Colonic mucosa (tissue), 4 donors: ENCODE results near the gene TOMM20L. TPM values are rescaled to one million over a fixed set of nuclear protein-coding genes. Genes with fewer than 3 reads are reported as not detected.

ENCODE experiments used
- DNase-seq: peaks from one replicate; pipeline ENCODE4 v3.0.0-alpha.2; 2020
- H3K27ac ChIP-seq: fragments of 200-600 bp; one replicate; pipeline ENCODE4 v1.8.0; 2021
- H3K27me3 ChIP-seq: fragments of 200-600 bp; one replicate; pipeline ENCODE4 v1.8.0; 2021
- H3K36me3 ChIP-seq: fragments of 200-600 bp; one replicate; pipeline ENCODE4 v1.8.0; 2021
- H3K4me1 ChIP-seq: fragments of 200-600 bp; one replicate; pipeline ENCODE4 v1.8.0; 2021; ENCODE audit warnings: mild to moderate bottlenecking
- H3K4me3 ChIP-seq: fragments of 200-600 bp; one replicate; pipeline ENCODE4 v1.8.0; 2021
- H3K9ac ChIP-seq, 2 donors: one replicate each; pipeline ENCODE4 v1.7.0; 2013; ENCODE audit warnings: control low read depth in 2 of 2, low read depth in 2 of 2, low read length in 2 of 2
- H3K9me3 ChIP-seq: fragments of 200-600 bp; one replicate; pipeline ENCODE4 v1.8.0; 2021
- CTCF ChIP-seq: fragments of 200-600 bp; IDR thresholded peaks from one replicate; pipeline ENCODE4 v1.8.0; 2022; ENCODE audit warnings: antibody characterized with exemption, mild to moderate bottlenecking
- intact Hi-C: fragments of 100-400 bp; cut with DNase I; formaldehyde crosslinking; loops from one replicate; pipeline ENCODE4 v1.14.1; 2022
- total RNA-seq, 2 donors: library from RNA; stranded (reverse); fragmentation: NEBNext Ultra II Directional in 1 of 2; extraction: Animal tissue kit (Norgen Biotek cat#: 25700) in 1 of 2; gene quantifications; one replicate each; pipeline ENCODE4 v1.2.1, GENCODE V29; 2021
- donor health status: healthy.
- donor health status: DM: no; HTN: no; CAD: no.
- donor health status: DM: no; HTN: no; CAD: no.

The TOMM20L gene
- total RNA-seq, 2 donors from 2014 or later, result not detected

DNA sequence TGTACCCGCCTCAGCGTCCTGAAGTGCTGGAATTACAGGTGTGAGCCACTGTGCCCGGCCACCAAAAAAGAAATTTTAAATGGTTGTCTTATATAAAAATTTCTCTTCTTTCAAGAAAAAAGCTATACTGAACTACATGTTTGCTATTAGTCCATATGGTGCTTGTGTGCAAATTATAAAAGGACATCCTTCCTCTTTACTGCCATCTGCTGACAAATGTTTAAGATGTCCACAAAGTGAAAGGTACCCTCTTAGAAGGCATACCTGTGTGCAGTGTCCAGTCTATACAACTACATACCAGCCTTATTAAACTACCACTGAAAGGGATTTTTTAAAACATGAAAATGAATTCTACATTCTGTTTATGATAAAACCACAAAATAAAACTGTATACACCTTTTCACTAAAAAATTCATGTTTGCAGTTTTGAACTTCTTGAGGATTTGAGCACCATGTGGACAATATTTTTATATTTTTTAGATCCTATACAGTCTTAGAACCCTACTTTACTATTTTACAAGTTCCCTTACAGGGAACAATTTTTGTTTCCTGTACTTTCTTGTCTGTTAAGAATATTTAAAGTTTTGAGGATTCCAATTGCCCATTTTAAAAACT lies 32.8 kb upstream of the TOMM20L start:
- intact Hi-C loops, result no loop called here
- Histone ChIP-seq H3K27ac (no peak overlapping the region), H3K27me3 (no peaks in the 10 kb centered on the region), H3K4me1 (no peaks in the 10 kb centered on the region), H3K9me3 (no peaks in the 10 kb centered on the region), H3K4me3 (no peak overlapping the region), H3K9ac (no peak overlapping the region), H3K36me3 (no peaks in the 10 kb centered on the region)
- no peak for DNase-seq
- peak; percentile 16 for TF ChIP-seq CTCF

DNA sequence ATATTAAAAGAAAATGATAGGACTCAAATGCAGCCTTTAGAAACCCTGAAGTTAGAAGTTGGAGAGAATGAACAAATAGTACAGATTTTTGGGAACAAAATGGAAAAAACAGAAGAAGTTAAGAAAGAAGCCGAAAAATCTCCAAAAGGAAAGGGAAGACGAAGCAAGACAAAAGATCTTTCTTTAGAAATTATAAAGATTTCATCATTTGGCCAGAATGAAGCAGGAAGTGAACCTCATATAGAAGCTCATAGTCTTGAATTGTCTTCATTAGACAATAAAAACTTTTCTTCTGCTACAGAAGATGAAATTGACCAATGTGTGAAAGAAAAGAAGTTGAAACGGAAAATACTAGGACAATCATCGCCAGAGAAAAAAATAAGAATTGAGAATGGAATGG lies 31.4 kb upstream of the TOMM20L start:
- Histone ChIP-seq H3K4me3 (no peak overlapping the region), H3K27ac (no peak overlapping the region), H3K36me3 (no peaks in the 10 kb centered on the region), H3K4me1 (no peaks in the 10 kb centered on the region), H3K9ac (no peak overlapping the region), H3K9me3 (no peaks in the 10 kb centered on the region), H3K27me3 (no peaks in the 10 kb centered on the region)
- no peak for TF ChIP-seq CTCF
- intact Hi-C loops, result no loop called here
- DNase-seq, result no peak

- Histone ChIP-seq H3K4me3 (no peak overlapping the region), H3K9ac (no peak overlapping the region), H3K36me3 (peaks cover 4% of the 10 kb centered on the region), H3K27ac (no peak overlapping the region), H3K9me3 (no peaks in the 10 kb centered on the region), H3K4me1 (no peaks in the 10 kb centered on the region), H3K27me3 (no peaks in the 10 kb centered on the region)
- DNase-seq, result peak; percentile 23
- intact Hi-C loops, result no loop called here
- TF ChIP-seq CTCF, result no peak
Measured at GRCh38 chr14:58367296-58367695, 28.4 kb upstream of the TOMM20L start.

DNA sequence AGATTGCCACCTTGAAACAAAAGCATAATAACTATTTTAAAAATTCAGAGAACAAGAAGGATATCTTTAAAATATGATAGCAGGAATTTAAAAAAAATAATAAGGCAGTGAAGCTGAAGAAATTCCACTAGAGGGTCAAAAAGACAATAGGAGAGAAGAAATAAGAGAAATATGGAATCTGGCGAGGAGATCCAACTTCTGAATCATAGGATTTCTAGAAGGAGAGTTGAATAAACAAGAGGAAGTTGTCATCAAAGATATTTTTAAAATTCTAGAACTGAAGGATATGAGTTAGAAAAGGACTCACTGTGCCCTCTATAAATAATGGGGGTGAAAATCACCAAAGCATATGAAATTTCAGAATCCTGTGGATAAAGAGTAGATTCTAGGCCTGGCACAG lies 26.8 kb upstream of the TOMM20L start:
- no peak for TF ChIP-seq CTCF
- Histone ChIP-seq H3K9me3 (no peaks in the 10 kb centered on the region), H3K4me1 (no peaks in the 10 kb centered on the region), H3K4me3 (no peak overlapping the region), H3K36me3 (peaks cover 6% of the 10 kb centered on the region), H3K27me3 (no peaks in the 10 kb centered on the region), H3K9ac (no peak overlapping the region), H3K27ac (no peak overlapping the region)
- DNase-seq, result no peak
- intact Hi-C loops, result no loop called here

- Histone ChIP-seq H3K27ac (no peak overlapping the region), H3K36me3 (peaks cover 9% of the 10 kb centered on the region), H3K27me3 (no peaks in the 10 kb centered on the region), H3K4me3 (no peak overlapping the region), H3K9me3 (no peaks in the 10 kb centered on the region), H3K9ac (no peak overlapping the region), H3K4me1 (no peaks in the 10 kb centered on the region)
- intact Hi-C loops, result no loop called here
- no peak for TF ChIP-seq CTCF
- DNase-seq, result no peak
Measured at GRCh38 chr14:58376791-58377190, 18.9 kb upstream of the TOMM20L start.
